Measurements from ENCODE around the gene SLC46A1.
A peak's percentile ranks its signal among the peaks of the same experiment; 100 is the strongest.

Gene SLC46A1

DNA sequence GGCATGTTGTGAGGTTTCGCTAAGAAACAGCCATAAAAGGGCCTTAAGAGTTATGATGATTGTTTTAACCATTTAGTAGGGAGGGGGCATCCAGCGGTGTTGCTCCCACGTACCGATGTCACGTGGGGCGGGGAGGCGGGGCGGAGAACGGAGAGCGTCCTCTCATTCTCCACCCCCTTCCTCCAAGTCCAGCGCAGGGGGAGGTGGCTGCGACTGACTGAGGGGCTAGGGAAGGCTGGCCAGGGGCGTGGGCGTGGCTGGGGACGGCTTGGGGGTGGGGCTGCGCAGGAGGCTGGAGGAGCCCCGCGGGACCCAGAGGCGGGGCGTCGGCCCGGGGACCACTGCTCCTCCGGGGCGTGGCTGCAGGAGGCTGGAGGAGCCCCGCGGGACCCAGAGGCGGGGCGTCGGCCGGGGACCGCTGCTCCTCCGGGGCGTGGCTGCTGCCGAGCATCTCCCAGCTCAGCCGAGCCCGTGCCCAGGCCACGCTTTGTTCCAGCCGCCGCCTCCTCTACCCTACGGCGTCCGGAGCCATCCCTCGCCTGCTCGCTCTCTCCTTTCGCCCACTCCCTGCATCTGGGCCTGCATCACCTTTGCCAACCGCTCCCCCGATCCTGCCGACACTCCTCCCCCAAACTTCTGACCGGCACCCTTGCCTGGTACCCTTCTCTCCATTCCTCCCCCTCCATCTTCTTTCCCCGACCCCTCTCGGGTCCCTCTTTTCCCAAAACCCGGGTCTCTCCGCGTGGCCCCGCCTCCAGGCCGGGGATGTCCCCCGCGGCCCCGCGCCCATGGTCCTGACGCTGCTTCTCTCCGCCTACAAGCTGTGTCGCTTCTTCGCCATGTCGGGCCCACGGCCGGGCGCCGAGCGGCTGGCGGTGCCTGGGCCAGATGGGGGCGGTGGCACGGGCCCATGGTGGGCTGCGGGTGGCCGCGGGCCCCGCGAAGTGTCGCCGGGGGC lies 34.5 kb downstream of the SLC46A1 start, which contains the start of gene SARM1:
Gene SARM1, plus strand, starts transcription at position 450 of the 958 bp plus-strand sequence. Its CDS starts 339 bp downstream, at position 789.
- no peaks in the 10 kb centered on the region for H3K9me3 ChIP-seq (ENCODE audit: control insufficient read depth, low read length)
- peak within 1 kb of the TSS; percentile 55 for H3K9ac ChIP-seq (ENCODE audit: low read length)
- H3K4me3 ChIP-seq (ENCODE audit: low read length): no peak within 1 kb of the TSS
- no peaks in the 10 kb centered on the region for H3K36me3 ChIP-seq (ENCODE audit: control insufficient read depth, insufficient read depth, low read length)
- peaks cover 26% of the 10 kb centered on the region for H3K27me3 ChIP-seq (ENCODE audit: control insufficient read depth, insufficient read depth, low read length)
- H3K4me1 ChIP-seq (ENCODE audit: control insufficient read depth, insufficient read depth, low read length): peaks cover 11% of the 10 kb centered on the region

DNA sequence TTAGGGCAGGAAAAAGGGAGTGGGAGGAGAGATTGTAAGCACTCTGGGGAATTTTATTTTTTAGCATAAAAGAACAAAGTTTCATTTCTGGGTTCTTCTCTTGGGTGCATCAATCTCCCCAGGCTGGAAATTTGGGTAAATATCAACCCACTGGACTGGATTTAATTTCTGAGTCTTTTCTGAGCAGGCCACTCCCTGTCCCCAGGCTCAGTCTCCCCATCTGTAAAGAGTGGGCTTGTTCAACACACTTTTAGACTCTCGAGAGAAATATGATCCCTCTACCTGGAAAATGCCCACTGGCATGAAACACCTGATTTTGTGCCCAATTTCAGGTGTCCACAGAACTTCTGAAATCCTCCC lies 35.3 kb downstream of the SLC46A1 start:
- no peak overlapping the region for H3K9ac ChIP-seq (ENCODE audit: low read length)
- peaks cover 11% of the 10 kb centered on the region for H3K4me1 ChIP-seq (ENCODE audit: control insufficient read depth, insufficient read depth, low read length)
- H3K27me3 ChIP-seq (ENCODE audit: control insufficient read depth, insufficient read depth, low read length): peaks cover 26% of the 10 kb centered on the region
- no peak overlapping the region for H3K4me3 ChIP-seq (ENCODE audit: low read length)
- no peaks in the 10 kb centered on the region for H3K9me3 ChIP-seq (ENCODE audit: control insufficient read depth, low read length)
- no peaks in the 10 kb centered on the region for H3K36me3 ChIP-seq (ENCODE audit: control insufficient read depth, insufficient read depth, low read length)

DNA sequence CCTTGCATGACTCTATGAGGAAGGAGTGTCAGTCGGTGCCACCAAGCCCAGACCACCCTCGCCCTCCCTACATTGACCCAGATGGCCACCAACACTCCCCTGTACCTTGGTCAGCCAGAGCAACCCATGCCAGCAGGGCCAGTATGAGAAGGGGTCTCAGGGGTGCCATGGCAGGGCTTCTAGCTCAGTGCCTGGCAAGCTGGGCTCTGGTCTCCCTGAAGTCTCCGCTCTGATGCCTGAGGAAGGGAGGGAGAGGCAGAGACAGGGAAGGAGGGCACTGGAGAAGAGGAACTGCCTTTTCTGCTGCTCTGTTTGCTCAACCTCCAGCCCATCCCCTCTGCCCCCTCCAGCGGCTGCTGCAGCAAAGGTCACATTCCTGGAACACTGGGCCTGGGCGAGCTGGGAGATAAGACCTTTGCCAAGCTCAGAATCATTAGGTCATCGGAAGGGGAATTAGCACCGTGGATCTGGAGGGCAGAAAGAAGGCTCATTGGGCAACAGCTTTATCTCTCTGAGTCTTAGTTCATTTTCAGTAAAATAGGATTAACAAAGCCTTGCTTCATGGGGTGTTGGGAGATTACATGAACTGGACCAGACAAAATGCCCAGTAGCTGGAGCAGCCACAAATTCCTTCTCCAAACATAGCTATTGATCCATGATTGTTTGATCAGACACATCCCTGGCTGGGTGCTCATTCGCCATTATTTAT lies 35.8 kb downstream of the SLC46A1 start, which contains the start of gene VTN:
Gene VTN, minus strand, starts transcription at position 273 of the 709 bp plus-strand sequence. Its CDS starts 104 bp downstream, at position 169.
- peaks cover 11% of the 10 kb centered on the region for H3K4me1 ChIP-seq (ENCODE audit: control insufficient read depth, insufficient read depth, low read length)
- no peaks in the 10 kb centered on the region for H3K36me3 ChIP-seq (ENCODE audit: control insufficient read depth, insufficient read depth, low read length)
- no peak within 1 kb of the TSS for H3K9ac ChIP-seq (ENCODE audit: low read length)
- H3K4me3 ChIP-seq (ENCODE audit: low read length): no peak within 1 kb of the TSS
- peaks cover 26% of the 10 kb centered on the region for H3K27me3 ChIP-seq (ENCODE audit: control insufficient read depth, insufficient read depth, low read length)
- H3K9me3 ChIP-seq (ENCODE audit: control insufficient read depth, low read length): no peaks in the 10 kb centered on the region

- H3K4me3 ChIP-seq (ENCODE audit: low read length): no peak overlapping the region
- peaks cover 22% of the 10 kb centered on the region for H3K27me3 ChIP-seq (ENCODE audit: control insufficient read depth, insufficient read depth, low read length)
- no peaks in the 10 kb centered on the region for H3K36me3 ChIP-seq (ENCODE audit: control insufficient read depth, insufficient read depth, low read length)
- H3K9me3 ChIP-seq (ENCODE audit: control insufficient read depth, low read length): no peaks in the 10 kb centered on the region
- H3K9ac ChIP-seq (ENCODE audit: low read length): no peak overlapping the region
- peaks cover 11% of the 10 kb centered on the region for H3K4me1 ChIP-seq (ENCODE audit: control insufficient read depth, insufficient read depth, low read length)
Observed at GRCh38 chr17:28369684-28370034, 36.4 kb downstream of the SLC46A1 start.

DNA sequence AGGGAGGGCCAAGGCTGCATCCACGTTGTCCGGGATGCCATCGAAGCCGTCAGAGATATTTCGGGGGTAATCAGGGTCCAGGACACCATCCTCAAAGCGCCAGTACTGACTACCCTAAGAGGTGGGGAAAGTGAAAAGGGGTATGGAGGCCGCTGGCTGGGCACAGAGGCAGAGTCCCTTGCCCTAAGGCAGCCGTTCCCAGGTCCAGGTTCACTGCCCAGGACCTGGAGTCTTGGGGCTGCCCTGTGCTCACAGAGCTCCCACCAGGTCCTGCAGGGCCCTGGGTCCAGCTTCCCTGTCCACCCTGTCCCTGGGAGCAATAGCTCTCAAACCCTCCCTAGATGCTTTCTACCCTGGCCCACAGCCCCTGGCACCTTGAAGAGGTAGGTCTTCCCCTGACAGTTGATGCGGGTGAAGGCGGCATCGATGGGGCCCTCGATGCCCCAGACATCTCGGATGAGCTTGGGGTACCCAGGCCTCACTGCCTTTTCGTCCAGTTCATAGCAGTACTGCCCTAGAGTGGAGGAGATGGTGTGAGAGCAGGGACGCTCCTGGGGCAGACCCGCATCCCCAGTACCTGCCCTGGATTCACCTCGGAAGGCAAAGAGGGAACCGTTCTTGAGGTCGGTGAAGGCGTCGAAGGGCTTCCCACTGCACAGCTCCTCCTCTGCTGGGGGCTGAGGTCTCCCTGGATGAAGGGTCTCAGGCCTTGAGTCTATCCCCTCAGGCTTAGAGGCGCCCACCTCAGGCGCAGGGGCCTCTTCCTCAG lies 36.9 kb downstream of the SLC46A1 start:
- no peaks in the 10 kb centered on the region for H3K36me3 ChIP-seq (ENCODE audit: control insufficient read depth, insufficient read depth, low read length)
- no peak overlapping the region for H3K9ac ChIP-seq (ENCODE audit: low read length)
- H3K4me1 ChIP-seq (ENCODE audit: control insufficient read depth, insufficient read depth, low read length): peaks cover 11% of the 10 kb centered on the region
- H3K4me3 ChIP-seq (ENCODE audit: low read length): no peak overlapping the region
- peaks cover 22% of the 10 kb centered on the region for H3K27me3 ChIP-seq (ENCODE audit: control insufficient read depth, insufficient read depth, low read length)
- no peaks in the 10 kb centered on the region for H3K9me3 ChIP-seq (ENCODE audit: control insufficient read depth, low read length)

DNA sequence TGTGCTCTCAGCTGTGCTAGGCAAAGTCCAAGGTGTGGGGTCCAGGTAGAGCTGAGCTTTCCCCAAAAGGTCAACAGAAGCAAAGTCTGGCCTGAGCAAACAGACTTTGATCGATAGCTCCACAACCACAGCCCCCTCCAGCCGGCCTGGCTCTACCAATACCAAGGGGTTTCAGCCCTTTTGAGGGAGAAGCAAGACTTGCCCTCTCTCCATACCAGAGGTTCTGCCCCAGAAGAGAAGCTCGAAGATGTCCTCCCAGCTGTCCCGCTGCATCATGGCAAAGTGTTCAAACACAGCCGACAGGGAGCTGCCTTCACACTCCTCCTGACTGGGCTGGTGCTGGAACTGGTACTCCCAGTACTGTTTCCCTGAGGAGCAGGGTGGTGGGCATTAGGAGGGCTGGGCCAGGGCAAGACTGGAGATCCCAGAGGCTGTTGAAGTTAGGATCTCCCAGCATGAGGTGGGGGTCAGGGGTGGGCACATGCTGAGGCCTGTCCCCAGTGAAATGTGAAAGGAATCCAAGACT lies 37.6 kb downstream of the SLC46A1 start:
- no peak overlapping the region for H3K9ac ChIP-seq (ENCODE audit: low read length)
- peaks cover 11% of the 10 kb centered on the region for H3K4me1 ChIP-seq (ENCODE audit: control insufficient read depth, insufficient read depth, low read length)
- no peaks in the 10 kb centered on the region for H3K36me3 ChIP-seq (ENCODE audit: control insufficient read depth, insufficient read depth, low read length)
- no peak overlapping the region for H3K4me3 ChIP-seq (ENCODE audit: low read length)
- no peaks in the 10 kb centered on the region for H3K9me3 ChIP-seq (ENCODE audit: control insufficient read depth, low read length)
- peaks cover 19% of the 10 kb centered on the region for H3K27me3 ChIP-seq (ENCODE audit: control insufficient read depth, insufficient read depth, low read length)

DNA sequence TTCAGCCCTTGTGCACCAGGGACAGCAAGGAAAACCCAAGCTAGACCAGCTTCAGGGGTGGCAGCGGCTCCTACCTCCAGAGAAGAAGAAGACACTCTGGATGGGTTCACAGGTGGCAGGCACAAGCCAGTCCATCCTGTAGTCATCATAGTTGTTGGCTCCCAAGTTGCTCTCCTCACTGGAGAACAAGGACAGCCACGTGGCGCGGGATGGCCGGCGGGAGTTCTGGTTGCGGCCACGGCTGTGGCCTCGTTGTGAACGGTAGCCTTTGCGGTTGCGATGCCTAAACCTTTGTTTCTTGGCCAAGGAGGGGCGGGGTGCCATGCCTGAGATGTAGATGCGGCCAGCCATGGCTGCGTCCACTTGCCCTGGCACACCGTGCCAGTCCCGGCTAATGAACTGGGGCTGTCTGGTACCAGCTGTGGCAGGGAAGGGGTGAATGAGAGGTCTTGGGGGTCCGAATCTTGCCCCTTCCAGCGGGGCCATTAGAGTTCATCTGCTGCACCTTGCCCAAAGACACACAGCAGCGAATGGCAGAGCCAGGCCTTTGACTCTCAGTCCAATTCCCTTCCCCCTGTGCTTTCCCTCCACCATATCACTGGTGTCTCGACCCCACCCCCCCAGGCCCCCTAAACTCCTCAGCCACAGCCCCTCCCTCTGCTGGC lies 38.2 kb downstream of the SLC46A1 start:
- Histone ChIP-seq H3K27me3 (ENCODE audit: control insufficient read depth, insufficient read depth, low read length) (peaks cover 13% of the 10 kb centered on the region), H3K4me3 (ENCODE audit: low read length) (no peak overlapping the region), H3K36me3 (ENCODE audit: control insufficient read depth, insufficient read depth, low read length) (no peaks in the 10 kb centered on the region), H3K9me3 (ENCODE audit: control insufficient read depth, low read length) (no peaks in the 10 kb centered on the region), H3K4me1 (ENCODE audit: control insufficient read depth, insufficient read depth, low read length) (peaks cover 8% of the 10 kb centered on the region), H3K9ac (ENCODE audit: low read length) (no peak overlapping the region)

GRCh38 chr17:28366605-28367004 lies 39.4 kb downstream of the SLC46A1 start:
- peaks cover 1% of the 10 kb centered on the region for H3K27me3 ChIP-seq (ENCODE audit: control insufficient read depth, insufficient read depth, low read length)
- H3K4me1 ChIP-seq (ENCODE audit: control insufficient read depth, insufficient read depth, low read length): peaks cover 1% of the 10 kb centered on the region
- H3K4me3 ChIP-seq (ENCODE audit: low read length): no peak overlapping the region
- H3K9ac ChIP-seq (ENCODE audit: low read length): no peak overlapping the region
- no peaks in the 10 kb centered on the region for H3K9me3 ChIP-seq (ENCODE audit: control insufficient read depth, low read length)
- no peaks in the 10 kb centered on the region for H3K36me3 ChIP-seq (ENCODE audit: control insufficient read depth, insufficient read depth, low read length)

DNA sequence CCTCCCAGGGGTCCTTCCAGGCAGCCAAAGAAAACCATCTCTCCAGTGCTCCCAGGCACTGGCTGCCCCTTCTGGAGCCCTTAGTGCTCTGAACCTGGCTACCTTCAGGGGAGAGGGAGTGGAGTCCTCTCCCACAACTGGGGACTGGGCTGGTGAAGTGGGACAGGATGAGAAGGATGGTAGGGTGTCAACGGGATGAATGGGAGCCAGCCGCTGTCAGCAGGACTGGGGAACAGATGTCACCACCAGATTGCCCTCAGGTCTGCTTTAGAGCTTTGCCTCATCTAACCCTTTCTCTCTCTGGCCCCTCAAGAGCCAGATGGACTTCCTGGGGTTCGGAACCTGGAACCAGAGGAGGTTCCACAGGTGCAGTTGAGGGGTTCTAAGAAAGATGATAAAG lies 40.5 kb downstream of the SLC46A1 start:
- no peaks in the 10 kb centered on the region for H3K4me1 ChIP-seq (ENCODE audit: control insufficient read depth, insufficient read depth, low read length)
- H3K4me3 ChIP-seq (ENCODE audit: low read length): no peak overlapping the region
- no peaks in the 10 kb centered on the region for H3K9me3 ChIP-seq (ENCODE audit: control insufficient read depth, low read length)
- H3K36me3 ChIP-seq (ENCODE audit: control insufficient read depth, insufficient read depth, low read length): peaks cover 6% of the 10 kb centered on the region
- no peak overlapping the region for H3K9ac ChIP-seq (ENCODE audit: low read length)
- H3K27me3 ChIP-seq (ENCODE audit: control insufficient read depth, insufficient read depth, low read length): no peaks in the 10 kb centered on the region

DNA sequence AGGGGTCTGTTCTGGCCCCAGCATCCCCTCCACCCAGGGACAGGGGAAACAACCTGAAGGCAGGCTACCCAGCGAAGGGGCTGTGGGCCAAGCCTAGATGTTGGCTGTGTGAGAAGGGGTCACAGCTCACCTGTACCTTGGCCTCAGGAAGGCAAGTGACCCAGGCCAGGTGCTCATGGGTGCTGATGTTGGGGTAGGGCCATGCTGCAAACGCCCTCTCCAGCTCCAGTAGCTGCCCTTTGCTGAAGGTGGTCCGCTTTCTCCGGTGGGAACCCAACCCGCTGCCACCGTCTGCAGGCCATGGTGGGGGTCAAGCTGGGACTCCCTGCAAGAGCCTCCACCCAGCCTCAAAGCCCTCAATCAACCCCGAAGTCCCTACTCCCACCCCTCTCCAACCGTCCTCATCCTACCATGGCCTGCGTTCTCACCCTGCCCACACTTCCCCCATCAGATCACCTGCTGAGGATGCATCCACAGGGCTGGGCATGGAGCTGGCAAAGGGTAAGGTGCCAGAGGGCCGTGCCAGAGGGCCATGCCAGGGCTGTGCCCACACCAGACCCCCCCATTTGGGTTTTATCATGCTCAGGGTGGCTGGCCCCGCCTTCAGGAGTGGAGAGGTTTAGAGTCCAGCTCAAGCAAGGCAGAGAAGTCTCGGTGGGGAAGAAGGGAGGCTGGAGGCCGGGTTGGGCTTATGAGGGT lies 41.2 kb downstream of the SLC46A1 start, which contains the start of gene SEBOX:
Gene SEBOX, minus strand, starts transcription at position 535 of the 699 bp plus-strand sequence. Its CDS starts 48 bp downstream, at position 487.
- Histone ChIP-seq H3K36me3 (ENCODE audit: control insufficient read depth, insufficient read depth, low read length) (peaks cover 6% of the 10 kb centered on the region), H3K9me3 (ENCODE audit: control insufficient read depth, low read length) (no peaks in the 10 kb centered on the region), H3K4me3 (ENCODE audit: low read length) (no peak within 1 kb of the TSS), H3K4me1 (ENCODE audit: control insufficient read depth, insufficient read depth, low read length) (no peaks in the 10 kb centered on the region), H3K9ac (ENCODE audit: low read length) (no peak within 1 kb of the TSS), H3K27me3 (ENCODE audit: control insufficient read depth, insufficient read depth, low read length) (no peaks in the 10 kb centered on the region)
